Transverse colon (tissue), 4 donors: ENCODE measurements around the gene LPIN2. TPM values are rescaled to one million over a fixed set of nuclear protein-coding genes. Genes with fewer than 3 reads are reported as not detected.

Experiments used
- DNase-seq: peaks from one replicate; pipeline ENCODE4 v3.0.0-alpha.2; 2019
- H3K27ac ChIP-seq, 4 donors: fragments of 200-600 bp; sonication (generic); 2 replicates each; pipeline ENCODE4 v1.5.1; 2016 to 2018; ENCODE audit warnings: inconsistent platforms in 4 of 4
- H3K27me3 ChIP-seq: fragments of 200-600 bp; sonication (generic); 2 replicates; pipeline ENCODE4 v1.5.1; 2017; ENCODE audit warnings: inconsistent platforms
- H3K36me3 ChIP-seq, 4 donors: fragments of 200-600 bp; sonication (generic); 2 replicates each; pipeline ENCODE4 v1.5.1; 2017 to 2019; ENCODE audit warnings: inconsistent platforms in 4 of 4
- H3K4me1 ChIP-seq, 4 donors: fragments of 200-600 bp; sonication (generic); 2 replicates each; pipeline ENCODE4 v1.5.1; 2017 to 2020; ENCODE audit warnings: inconsistent platforms in 4 of 4
- H3K4me3 ChIP-seq, 4 donors: fragments of 200-600 bp; sonication (generic); 1 replicate in 1 of 4; 2 replicates in 3 of 4; pipeline versions ENCODE4 v1.5.1 to v1.6.1; 2017 to 2019; ENCODE audit warnings: inconsistent platforms in 4 of 4
- H3K9me3 ChIP-seq, 2 donors: fragments of 200-600 bp; sonication (generic); 2 replicates each; pipeline ENCODE4 v1.5.1; 2017 to 2019; ENCODE audit warnings: inconsistent platforms in 2 of 2
- CTCF ChIP-seq, 5 experiments: fragments of 200-600 bp in 3 of 5; fragments of 450-650 bp in 2 of 5; sonication (generic) in 3 of 5; IDR thresholded peaks; 1 replicate in 2 of 5; 2 replicates in 3 of 5; pipeline ENCODE4 v1.5.1; 2016 to 2017; ENCODE audit warnings: antibody characterized with exemption in 5 of 5, inconsistent platforms in 3 of 5, mild to moderate bottlenecking in 2 of 5, moderate library complexity in 1 of 5
- EP300 ChIP-seq: sonication (generic); formaldehyde crosslinking; IDR thresholded peaks from one replicate; pipeline ENCODE4 v1.6.1; 2017; ENCODE audit warnings: antibody characterized with exemption, low read depth
- POLR2A ChIP-seq: fragments of 450-650 bp; IDR thresholded peaks from one replicate; pipeline ENCODE4 v1.6.1; 2016; ENCODE audit warnings: antibody characterized with exemption, mild to moderate bottlenecking, moderate library complexity
- POLR2AphosphoS5 ChIP-seq, 3 donors: sonication (generic); formaldehyde crosslinking; IDR thresholded peaks; one replicate each; pipeline ENCODE4 v1.6.1; 2016; ENCODE audit warnings: antibody characterized with exemption in 3 of 3
- WGBS, 2 donors: methylation state at CpG; one replicate each; pipeline ENCODE4 v1.1.5; 2018; ENCODE audit warnings: low coverage in 1 of 2; 5-methylcytosine and 5-hydroxymethylcytosine counted together
- in situ Hi-C, 4 donors: fragments of 200-750 bp; cut with MboI; loops; one replicate each; pipeline versions ENCODE4 v1.15.0 to v1.15.1; 2017; ENCODE audit warnings: low sequenced_read_pairs in 3 of 4, low pct_ligation_motif_present in 1 of 4, low pct_unique_long_range_greater_than_20kb in 1 of 4
- intact Hi-C: fragments of 100-400 bp; cut with DNase I; formaldehyde crosslinking; loops from one replicate; pipeline ENCODE4 v1.15.1; 2023; ENCODE audit warnings: low total_unique reads
- total RNA-seq, 4 donors: library from RNA; depleted of rRNA; stranded (reverse); fragments of >200 nt; gene quantifications; one replicate each; pipeline ENCODE4 v1.1.0, GENCODE V29; 2016

LPIN2 gene
- total RNA-seq, 4 donors from 2014 or later = 11.1 to 151 (median 87.0) TPM

GRCh38 chr18:3016585-3017297, 3.8 kb upstream of the LPIN2 start:
- intact Hi-C loops = no loop called here
- in situ Hi-C loops = no loop called here

GRCh38 chr18:3015851-3016250, 2.9 kb upstream of the LPIN2 start:
- no peak for TF ChIP-seq EP300
- no peak for TF ChIP-seq POLR2AphosphoS5 (IDR thresholded peaks at IDR 0.05)
- TF ChIP-seq CTCF (IDR thresholded peaks at IDR 0.05) = no peak
- no peak for TF ChIP-seq POLR2A
- in situ Hi-C loops (no loop called here), intact Hi-C loops (no loop called here)
- DNase-seq = no peak
- WGBS, 2 donors = 82 to 85% methylated on average over 3 to 4 of the region's 4 CpGs
- H3K4me3 ChIP-seq = no peak overlapping the region
- peaks cover 0 to 34% (median 19%) of the 10 kb centered on the region in 4 donors for H3K4me1 ChIP-seq
- no peaks in the 10 kb centered on the region for H3K36me3 ChIP-seq
- peak overlapping the region; percentile 77 to 84 (median 79) for H3K27ac ChIP-seq
- no peaks in the 10 kb centered on the region for H3K27me3 ChIP-seq
- H3K9me3 ChIP-seq = no peaks in the 10 kb centered on the region

More at GRCh38 chr18:3016585-3017297, 3.8 kb upstream of the LPIN2 start:
- Histone ChIP-seq H3K36me3 (no peaks in the 10 kb centered on the region), H3K27me3 (no peaks in the 10 kb centered on the region), H3K4me3 (no peak overlapping the region), H3K9me3 (no peaks in the 10 kb centered on the region), H3K4me1 (peaks cover 0 to 25% (median 13%) of the 10 kb centered on the region in 4 donors), H3K27ac (peak overlapping the region; percentile 77 to 84 (median 79))
- no peak for TF ChIP-seq POLR2A
- TF ChIP-seq EP300 = no peak
- TF ChIP-seq POLR2AphosphoS5 (IDR thresholded peaks at IDR 0.05) = no peak
- no peak for TF ChIP-seq CTCF (IDR thresholded peaks at IDR 0.05)
- no peak for DNase-seq
- WGBS, 2 donors = 74 to 76% methylated on average over 3 of the region's 3 CpGs

- WGBS, 2 donors = 50 to 66% methylated on average over 4 of the region's 4 CpGs
- intact Hi-C loops (no loop called here), in situ Hi-C loops (no loop called here)
- Histone ChIP-seq H3K36me3 (no peaks in the 10 kb centered on the region), H3K4me1 (peaks cover 0 to 41% (median 19%) of the 10 kb centered on the region in 4 donors), H3K27ac (peak overlapping the region; percentile 77 to 84 (median 79)), H3K9me3 (no peaks in the 10 kb centered on the region), H3K4me3 (no peak overlapping the region), H3K27me3 (no peaks in the 10 kb centered on the region)
- TF ChIP-seq POLR2AphosphoS5 (IDR thresholded peaks at IDR 0.05) = peak in 1 of 3 donors; percentile 19
- TF ChIP-seq POLR2A = no peak
- no peak for DNase-seq
Observed at GRCh38 chr18:3015204-3015592, 2.3 kb upstream of the LPIN2 start.

- in situ Hi-C loops (no loop called here), intact Hi-C loops (no loop called here)
- 56 to 64% methylated on average over 7 of the region's 7 CpGs for WGBS, 2 donors
- no peak for DNase-seq
- H3K9me3 ChIP-seq = no peaks in the 10 kb centered on the region
- H3K27ac ChIP-seq = peak overlapping the region; percentile 77 to 84 (median 79)
- TF ChIP-seq POLR2AphosphoS5 (IDR thresholded peaks at IDR 0.05) (no peak), EP300 (no peak), POLR2A (no peak), CTCF (IDR thresholded peaks at IDR 0.05) (no peak)
- H3K4me1 ChIP-seq = peaks cover 0 to 45% (median 19%) of the 10 kb centered on the region in 4 donors
- H3K4me3 ChIP-seq = no peak overlapping the region
- no peaks in the 10 kb centered on the region for H3K36me3 ChIP-seq
- H3K27me3 ChIP-seq = no peaks in the 10 kb centered on the region
Observed at GRCh38 chr18:3014503-3015203, 1.7 kb upstream of the LPIN2 start.
